GM19351 (cell line): ENCODE results near the gene SPRR1A.

Experiments
- ATAC-seq: cut with Tn5 transposase; IDR thresholded peaks from one replicate; pipeline ENCODE4 v1.9.1; 2021; ENCODE audit warnings: mild to moderate bottlenecking, moderate library complexity; ENCODE audit not compliant: unreplicated experiment

SPRR1A gene

DNA sequence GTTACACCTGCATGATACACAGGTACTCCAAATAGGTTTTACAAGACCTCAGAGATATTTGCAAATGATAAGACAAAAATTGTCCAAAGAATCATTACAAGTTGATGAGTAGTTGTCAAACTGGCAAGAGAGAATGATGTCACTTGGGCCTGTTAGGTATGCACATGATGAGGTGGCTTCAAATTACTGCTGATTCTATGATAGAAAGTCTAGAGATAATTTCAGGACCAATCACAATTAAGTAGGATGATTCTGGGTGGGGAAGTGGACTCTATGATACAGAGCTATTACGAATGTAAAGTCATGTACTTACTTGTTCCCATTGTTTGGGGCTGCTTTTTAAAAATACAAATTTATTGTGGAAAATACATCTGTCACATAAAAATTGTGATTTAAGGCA is 41.9 kb downstream of the SPRR1A start:
- no peak for ATAC-seq

DNA sequence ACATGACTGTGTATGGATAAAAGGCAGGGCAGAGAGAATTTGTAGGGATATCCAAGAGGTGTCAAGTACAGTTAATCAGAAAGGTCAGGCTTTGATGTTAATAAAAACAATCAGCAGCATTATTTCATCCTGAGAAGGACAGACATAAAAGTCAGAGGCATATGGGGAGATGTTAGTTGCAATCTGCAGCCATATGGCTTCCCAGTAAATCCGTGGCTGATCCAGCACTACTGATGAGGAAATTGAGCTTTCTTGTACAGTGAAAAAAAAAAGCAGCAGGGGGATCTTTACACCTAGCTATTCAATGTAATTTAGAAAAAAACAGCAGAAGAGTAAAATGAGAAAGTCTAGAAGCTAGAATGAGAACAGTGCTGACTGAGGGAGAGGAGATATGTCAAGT is 44.9 kb downstream of the SPRR1A start:
- ATAC-seq: no peak

DNA sequence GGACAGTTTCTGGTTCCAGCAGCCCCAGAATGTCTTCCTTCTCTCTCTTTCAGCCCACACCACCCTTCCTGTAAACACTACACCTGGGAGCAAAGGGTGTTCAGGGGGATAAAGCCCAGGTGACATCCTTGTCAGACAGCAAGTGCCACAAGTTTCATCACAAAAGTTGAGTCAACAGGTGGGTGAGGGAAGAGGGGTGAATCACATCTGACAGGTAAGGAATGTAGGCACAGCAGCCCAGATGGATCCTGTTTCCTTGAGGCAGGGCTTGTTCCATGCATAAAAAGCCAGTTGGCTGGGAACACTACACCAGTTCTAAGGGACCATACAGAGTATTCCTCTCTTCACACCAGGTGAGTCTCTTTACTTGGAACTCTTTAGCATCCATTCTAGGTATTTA is 47.0 kb downstream of the SPRR1A start, which contains the start of gene SPRR1B:
Gene SPRR1B, plus strand, starts transcription at position 309 of the 400 bp plus-strand sequence. CDS start 1,143 bp downstream, outside the sequence.
- ATAC-seq: no peak

DNA sequence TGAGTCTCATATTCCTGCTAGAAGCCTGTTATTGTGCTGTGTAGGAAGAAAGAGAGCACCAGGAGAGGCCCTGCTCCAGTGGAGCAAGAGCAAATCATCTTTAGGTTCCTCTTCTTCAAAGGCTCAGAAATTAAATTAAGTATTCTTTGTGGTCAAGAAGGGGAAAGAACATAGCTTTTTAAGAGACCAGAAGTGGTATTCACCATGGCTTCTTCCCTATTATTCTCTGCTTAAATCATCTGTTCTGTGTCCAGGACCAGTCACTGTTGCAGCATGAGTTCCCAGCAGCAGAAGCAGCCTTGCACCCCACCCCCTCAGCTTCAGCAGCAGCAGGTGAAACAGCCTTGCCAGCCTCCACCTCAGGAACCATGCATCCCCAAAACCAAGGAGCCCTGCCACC is 48.2 kb downstream of the SPRR1A start:
- ATAC-seq: no peak

DNA sequence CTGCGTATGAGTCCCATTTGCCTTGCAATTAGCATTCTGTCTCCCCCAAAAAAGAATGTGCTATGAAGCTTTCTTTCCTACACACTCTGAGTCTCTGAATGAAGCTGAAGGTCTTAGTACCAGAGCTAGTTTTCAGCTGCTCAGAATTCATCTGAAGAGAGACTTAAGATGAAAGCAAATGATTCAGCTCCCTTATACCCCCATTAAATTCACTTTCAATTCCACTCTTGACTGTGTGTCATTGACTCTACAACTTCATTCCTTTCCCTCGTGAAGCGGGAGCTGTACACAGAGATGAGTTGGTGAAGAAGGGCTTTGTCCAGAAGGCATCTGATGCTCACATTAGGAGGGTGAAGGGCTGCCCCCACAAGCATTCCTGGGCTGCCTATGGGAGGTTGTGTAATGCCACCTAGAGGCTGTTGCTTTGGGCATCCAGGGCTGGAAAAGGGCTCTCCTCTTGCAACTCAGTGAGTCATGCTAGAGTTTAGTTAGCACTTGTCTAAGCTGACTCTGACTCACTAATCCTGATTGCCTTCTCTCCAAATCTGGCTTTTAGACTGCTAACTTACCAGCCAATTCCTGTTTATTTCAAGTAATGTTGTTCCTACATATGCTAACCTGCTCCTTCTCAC is 48.9 kb downstream of the SPRR1A start:
- no peak for ATAC-seq

DNA sequence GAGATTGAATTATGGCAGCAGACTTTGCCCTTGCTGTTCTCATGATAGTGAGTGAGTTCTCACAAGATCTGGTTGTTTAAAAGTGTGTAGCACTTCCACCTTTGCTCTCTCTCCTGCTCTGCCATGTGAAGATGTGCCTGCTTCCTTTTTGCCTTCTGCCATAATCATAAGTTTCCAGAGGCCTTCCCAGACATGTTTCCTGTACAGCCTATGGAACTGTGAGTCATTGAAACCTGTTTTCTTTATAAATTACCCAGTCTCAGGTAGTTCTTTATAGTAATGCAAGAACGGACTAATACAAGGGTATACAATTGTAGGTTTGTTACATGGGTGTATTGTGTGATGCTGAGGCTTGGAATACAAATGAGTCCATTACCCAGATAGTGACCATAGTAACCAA is 51.3 kb downstream of the SPRR1A start:
- no peak for ATAC-seq
